HG03575 (cell line): ENCODE results near the gene TRIM17.

Source experiments
- ATAC-seq: cut with Tn5 transposase; IDR thresholded peaks from one replicate; pipeline ENCODE4 v1.9.1; 2021; ENCODE audit not compliant: unreplicated experiment, insufficient number of reproducible peaks, low FRiP score; ENCODE audit errors: extremely low read depth

Gene TRIM17

GRCh38 chr1:228364068-228364705 is 52.5 kb downstream of the TRIM17 start:
- no peak for ATAC-seq

- no peak for ATAC-seq
Measured at GRCh38 chr1:228363686-228364067, 53.0 kb downstream of the TRIM17 start.

- no peak for ATAC-seq
Measured at GRCh38 chr1:228362884-228363450, 53.7 kb downstream of the TRIM17 start.

- no peak for ATAC-seq
Measured at GRCh38 chr1:228362141-228362883, 54.3 kb downstream of the TRIM17 start.

- no peak for ATAC-seq
Measured at GRCh38 chr1:228361314-228362140, 55.1 kb downstream of the TRIM17 start.

GRCh38 chr1:228360533-228361313 is 55.9 kb downstream of the TRIM17 start:
- no peak for ATAC-seq

GRCh38 chr1:228359613-228360532 is 56.8 kb downstream of the TRIM17 start:
- ATAC-seq, result no peak

- no peak for ATAC-seq
Measured at GRCh38 chr1:228358764-228359612, 57.7 kb downstream of the TRIM17 start.

- ATAC-seq, result no peak
Measured at GRCh38 chr1:228358039-228358763, 58.5 kb downstream of the TRIM17 start.
